22Rv1 (cell line): ENCODE results near the gene TNFRSF1A.

Source experiments
- H3K27ac ChIP-seq: fragments of 450-650 bp; 2 replicates; pipeline ENCODE4 v1.5.1; 2017
- CTCF ChIP-seq: fragments of 450-650 bp; IDR thresholded peaks from 2 replicates; pipeline ENCODE4 v1.5.1; 2017; ENCODE audit warnings: mild to moderate bottlenecking
- ZFX ChIP-seq: fragments of 450-650 bp; IDR thresholded peaks from 2 replicates; pipeline ENCODE4 v1.6.1; 2017; ENCODE audit warnings: antibody characterized with exemption, borderline replicate concordance

Gene TNFRSF1A

GRCh38 chr12:6317693-6318439 lies 24.0 kb downstream of the TNFRSF1A start:
- no peak overlapping the region for H3K27ac ChIP-seq
- TF ChIP-seq ZFX (no peak), CTCF (no peak)

DNA sequence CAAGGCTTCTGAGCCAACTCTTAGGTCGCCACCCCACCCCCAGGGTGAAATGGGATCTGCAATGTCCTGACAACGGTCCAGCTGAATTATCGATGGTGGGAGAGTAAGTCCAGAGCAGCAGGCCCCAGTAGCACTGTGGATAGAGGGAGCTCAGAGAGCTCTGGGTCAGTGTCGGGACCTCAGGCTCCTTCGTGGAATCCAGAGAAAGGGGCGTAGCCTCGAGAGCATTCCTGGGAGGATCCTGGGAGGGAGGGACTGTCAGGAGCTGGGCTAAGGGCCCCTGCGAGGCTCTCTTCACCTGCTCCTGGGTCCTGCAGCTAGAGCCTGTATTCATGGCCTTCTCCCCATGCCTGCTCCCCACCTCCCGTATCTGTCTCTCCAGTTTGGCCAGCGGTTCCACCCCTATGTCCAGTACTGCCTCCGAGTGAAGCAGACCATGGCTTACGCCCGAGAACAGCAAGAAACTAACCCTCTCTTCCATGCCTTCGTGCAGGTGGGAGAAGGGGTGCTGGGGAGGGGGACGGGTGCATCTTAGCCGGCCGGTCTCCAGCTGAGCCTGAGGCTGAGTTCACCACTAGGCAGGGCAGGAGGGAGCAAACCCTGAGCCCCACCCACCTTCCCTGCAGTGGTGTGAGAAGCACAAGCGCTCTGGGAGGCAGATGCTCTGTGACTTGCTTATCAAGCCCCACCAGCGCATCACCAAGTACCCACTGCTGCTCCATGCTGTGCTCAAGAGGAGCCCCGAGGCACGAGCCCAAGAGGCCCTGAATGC lies 24.8 kb downstream of the TNFRSF1A start:
- no peak overlapping the region for H3K27ac ChIP-seq
- TF ChIP-seq ZFX, result no peak
- no peak for TF ChIP-seq CTCF

DNA sequence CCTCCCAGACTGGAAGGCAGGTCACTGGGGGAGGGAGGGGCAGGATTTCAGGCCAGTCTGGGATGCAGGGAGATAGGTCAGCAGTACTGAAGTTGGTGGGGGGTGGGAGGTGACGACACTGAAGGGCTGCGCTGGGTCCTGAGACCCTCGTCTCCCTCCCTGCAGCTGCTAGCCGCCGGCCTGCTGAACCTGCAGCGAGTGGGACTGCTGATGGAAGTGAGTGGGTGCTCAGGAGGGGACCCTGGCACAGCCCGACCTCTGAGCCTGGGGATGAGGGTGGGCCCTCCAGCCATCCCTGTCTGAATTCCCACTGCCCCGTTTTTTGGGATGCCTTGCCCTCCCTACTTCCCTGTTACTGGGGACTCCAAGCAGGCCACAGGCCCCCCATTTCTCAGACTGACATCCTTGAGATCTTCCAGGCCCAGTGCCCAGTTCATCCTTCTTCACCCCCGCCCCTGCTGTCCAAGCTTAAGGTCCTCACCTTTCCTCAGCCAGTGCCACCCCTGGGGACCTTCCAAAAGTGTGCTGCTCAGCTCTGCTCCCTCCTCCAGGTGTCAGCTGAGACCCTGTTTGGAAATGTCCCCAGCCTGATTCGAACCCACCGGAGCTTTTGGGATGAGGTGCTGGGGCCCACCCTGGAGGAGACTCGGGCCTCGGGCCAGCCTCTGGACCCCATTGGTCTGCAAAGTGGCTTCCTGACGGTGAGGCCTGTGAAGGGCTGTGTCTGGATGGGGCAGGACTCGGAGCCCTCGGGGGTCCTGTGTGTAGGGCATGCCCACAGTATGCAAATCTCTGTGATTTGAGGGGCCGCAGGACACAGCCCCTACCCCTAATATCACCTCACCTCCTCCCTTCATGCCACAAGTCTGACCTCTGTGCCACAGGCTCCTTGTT lies 25.9 kb downstream of the TNFRSF1A start:
- TF ChIP-seq CTCF (no peak), ZFX (no peak)
- H3K27ac ChIP-seq, result no peak overlapping the region

- no peak for TF ChIP-seq CTCF
- no peak for TF ChIP-seq ZFX
Measured at GRCh38 chr12:6315184-6315583, 26.7 kb downstream of the TNFRSF1A start.

GRCh38 chr12:6314776-6315175 lies 27.1 kb downstream of the TNFRSF1A start:
- TF ChIP-seq ZFX (no peak), CTCF (no peak)
- H3K27ac ChIP-seq, result no peak overlapping the region

More at GRCh38 chr12:6315184-6315583, 26.7 kb downstream of the TNFRSF1A start:
- H3K27ac ChIP-seq, result no peak overlapping the region

GRCh38 chr12:6313326-6313940 lies 28.4 kb downstream of the TNFRSF1A start:
- H3K27ac ChIP-seq, result peak overlapping the region; percentile 67
- TF ChIP-seq CTCF (no peak), ZFX (no peak)
